RWPE1 (cell line): Measurements from ENCODE around the gene EEF1A2.

Experiments
- CTCF ChIA-PET: fragments of 350-600 bp; sonication (Branson Sonifier 250); formaldehyde crosslinking; extraction: SDS; loops from one replicate; lab custom pipeline; 2021; lab: Yijun Ruan, JAX
- POLR2A ChIA-PET: fragments of 400-600 bp; formaldehyde crosslinking; extraction: SDS; loops from one replicate; lab custom pipeline; 2020; ENCODE audit warnings: antibody characterized with exemption; ENCODE audit not compliant: low non-redundant PET; lab: Yijun Ruan, JAX
- DNase-seq: peaks from one replicate; pipeline ENCODE4 v3.0.0; 2012; ENCODE audit warnings: low spot score
- H3K27ac ChIP-seq: fragments of 450-650 bp; 2 replicates; pipeline ENCODE4 v1.5.1; 2017
- TF ChIP-seq, protein P1 (sequence below): fragments of 450-650 bp; conservative IDR thresholded peaks from 2 replicates; pipeline ENCODE4 v1.5.1; 2017; ENCODE audit warnings: low read depth, mild to moderate bottlenecking

Gene EEF1A2

DNA sequence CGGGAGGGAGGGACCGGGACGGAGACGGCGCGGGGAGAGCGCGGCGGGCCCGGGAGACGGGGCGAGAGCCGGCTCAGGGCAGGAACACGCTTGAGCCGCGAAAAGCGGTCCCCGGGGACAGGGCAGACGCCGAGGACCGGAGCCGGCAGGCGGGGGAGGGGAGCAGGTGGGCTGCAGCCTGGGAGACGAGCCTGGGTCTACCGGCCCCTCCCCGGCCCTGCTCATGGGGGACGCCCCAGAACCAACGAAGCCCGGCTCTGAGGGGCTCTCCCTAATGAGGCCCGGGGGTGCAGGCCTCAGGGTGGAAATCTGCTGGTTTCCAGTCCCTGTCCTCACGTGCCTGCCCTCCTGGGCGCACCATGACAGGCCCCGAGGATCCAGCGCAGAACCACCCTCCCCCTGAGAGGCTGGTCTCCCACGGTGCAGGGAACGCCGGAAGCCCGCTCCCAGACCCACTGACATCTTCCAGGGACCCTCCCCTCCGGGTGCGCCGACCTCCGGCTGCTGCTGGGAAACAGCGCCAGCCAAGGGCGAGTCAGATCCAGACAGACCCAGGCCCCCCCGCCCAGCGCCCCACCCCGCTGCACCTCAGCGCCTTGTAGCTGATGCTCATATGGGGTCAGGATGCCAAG, 571 bp upstream of the EEF1A2 start:
- TF ChIP-seq, protein P1, sequence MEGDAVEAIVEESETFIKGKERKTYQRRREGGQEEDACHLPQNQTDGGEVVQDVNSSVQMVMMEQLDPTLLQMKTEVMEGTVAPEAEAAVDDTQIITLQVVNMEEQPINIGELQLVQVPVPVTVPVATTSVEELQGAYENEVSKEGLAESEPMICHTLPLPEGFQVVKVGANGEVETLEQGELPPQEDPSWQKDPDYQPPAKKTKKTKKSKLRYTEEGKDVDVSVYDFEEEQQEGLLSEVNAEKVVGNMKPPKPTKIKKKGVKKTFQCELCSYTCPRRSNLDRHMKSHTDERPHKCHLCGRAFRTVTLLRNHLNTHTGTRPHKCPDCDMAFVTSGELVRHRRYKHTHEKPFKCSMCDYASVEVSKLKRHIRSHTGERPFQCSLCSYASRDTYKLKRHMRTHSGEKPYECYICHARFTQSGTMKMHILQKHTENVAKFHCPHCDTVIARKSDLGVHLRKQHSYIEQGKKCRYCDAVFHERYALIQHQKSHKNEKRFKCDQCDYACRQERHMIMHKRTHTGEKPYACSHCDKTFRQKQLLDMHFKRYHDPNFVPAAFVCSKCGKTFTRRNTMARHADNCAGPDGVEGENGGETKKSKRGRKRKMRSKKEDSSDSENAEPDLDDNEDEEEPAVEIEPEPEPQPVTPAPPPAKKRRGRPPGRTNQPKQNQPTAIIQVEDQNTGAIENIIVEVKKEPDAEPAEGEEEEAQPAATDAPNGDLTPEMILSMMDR, result no peak
- ChIA-PET POLR2A (interaction anchor here (0.7 kb wide), 1 partner anchor 30 kb away, joined by 3 read pairs; no protein-coding TSS in a partner anchor), CTCF (no interaction called here)
- DNase-seq, result no peak
- no peak overlapping the region for H3K27ac ChIP-seq

DNA sequence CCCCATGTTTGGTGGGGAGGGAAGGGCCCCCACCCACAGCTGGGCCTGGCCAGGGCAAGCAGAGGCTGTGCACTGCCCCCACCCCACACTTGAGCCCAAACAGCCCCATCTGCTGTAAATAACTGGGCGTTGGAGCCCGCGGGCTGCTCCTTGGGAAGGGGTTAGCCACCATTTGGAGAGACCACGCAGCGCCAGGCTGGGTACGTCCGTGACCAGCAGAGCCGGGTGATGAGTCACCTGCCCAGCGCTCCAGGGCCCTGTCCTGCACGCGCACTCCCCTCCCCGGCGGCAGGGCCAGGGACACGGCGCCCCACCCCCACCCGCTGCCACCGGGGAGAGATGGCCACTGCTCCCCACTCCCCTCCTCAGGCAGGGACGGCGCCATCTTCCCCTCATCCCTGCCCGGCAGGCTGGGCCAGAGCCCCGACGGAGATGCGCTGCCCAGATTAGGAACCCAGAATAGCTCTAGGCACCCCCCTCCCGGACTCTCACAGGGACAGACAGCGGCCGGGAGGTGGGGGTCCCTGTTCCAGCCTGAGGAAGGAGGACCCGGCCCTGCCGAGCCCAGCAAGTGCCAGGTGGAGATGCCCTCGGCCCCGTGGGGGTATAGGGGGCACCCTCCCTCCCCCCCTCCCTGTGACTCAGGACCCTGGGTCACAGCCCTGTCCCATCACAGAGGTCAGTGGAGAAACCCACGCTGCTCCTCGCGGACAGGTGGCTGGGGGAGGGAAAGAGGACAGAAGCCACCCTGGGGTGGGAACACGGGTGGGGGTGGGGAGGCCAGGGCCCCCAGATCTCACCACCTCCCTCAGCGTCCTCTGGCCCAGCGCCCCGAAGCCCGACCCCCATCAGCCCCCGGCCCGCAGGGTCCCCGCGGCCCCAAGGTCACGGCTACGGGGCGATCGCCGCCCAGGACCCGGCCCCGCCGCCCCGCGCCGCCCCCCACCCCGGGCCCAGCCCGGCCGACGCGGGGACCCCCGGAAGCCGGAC, 642 bp downstream of the EEF1A2 start:
- TF ChIP-seq, protein P1, result no peak
- POLR2A ChIA-PET, result interaction anchor here (2.4 kb wide), 1 partner anchor 22 kb away, joined by 25 read pairs; the partner anchor contains the start of gene PPDPF
- no peak overlapping the region for H3K27ac ChIP-seq
- CTCF ChIA-PET, result interaction anchor here (0.7 to 0.9 kb wide), 2 partner anchors 56 to 188 kb away, joined by 4 to 5 read pairs; no protein-coding TSS in a partner anchor
- DNase-seq, result peak; percentile 69

DNA sequence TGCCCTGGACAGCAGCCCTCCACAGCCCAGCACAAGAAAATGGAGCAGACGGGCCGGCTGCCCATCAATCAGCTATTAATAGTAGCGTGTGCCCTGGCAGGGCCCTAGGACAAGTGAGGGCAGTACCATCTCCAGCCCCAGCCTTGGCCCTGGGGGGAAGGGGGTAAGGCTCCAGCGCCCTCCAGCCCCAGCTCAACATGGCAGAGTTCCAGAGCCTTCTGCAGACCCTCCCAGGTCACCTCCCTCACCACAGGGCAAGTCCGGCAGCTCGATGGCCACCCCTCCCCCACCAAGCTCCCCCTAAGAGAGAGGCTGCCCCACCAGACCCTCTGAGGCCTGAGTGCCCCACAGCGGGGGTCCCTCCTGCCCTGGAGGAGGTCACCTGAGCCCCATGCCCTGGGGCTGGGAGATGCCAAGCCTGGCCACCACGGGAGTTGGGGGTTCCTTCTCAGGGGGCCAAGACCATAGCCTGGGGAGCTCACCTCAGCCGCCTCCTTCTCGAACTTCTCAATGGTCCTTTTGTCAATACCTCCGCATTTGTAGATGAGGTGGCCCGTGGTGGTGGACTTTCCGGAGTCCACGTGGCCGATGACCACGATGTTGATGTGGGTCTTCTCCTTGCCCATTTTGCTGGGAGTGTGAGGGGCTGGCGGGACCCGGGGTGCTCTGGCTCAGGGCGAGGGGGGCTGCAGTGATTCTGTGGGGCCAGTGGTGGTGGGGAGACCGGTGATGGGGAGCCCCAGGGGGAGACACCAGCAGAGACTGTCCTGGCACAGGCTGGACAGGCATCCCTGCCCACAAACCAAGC, 1.5 kb downstream of the EEF1A2 start:
- POLR2A ChIA-PET, result interaction anchor here (0.6 to 2.4 kb wide), 3 partner anchors 23 to 245 kb away, joined by 3 to 25 read pairs (median 6); partner anchors contain the start of gene PPDPF
- TF ChIP-seq, protein P1, result no peak
- H3K27ac ChIP-seq, result no peak overlapping the region
- CTCF ChIA-PET, result interaction anchor here (0.6 to 2.0 kb wide), 19 partner anchors 9 to 687 kb away, joined by 3 to 20 read pairs (median 5); partner anchors contain the start of gene PPDPF
- DNase-seq, result no peak

DNA sequence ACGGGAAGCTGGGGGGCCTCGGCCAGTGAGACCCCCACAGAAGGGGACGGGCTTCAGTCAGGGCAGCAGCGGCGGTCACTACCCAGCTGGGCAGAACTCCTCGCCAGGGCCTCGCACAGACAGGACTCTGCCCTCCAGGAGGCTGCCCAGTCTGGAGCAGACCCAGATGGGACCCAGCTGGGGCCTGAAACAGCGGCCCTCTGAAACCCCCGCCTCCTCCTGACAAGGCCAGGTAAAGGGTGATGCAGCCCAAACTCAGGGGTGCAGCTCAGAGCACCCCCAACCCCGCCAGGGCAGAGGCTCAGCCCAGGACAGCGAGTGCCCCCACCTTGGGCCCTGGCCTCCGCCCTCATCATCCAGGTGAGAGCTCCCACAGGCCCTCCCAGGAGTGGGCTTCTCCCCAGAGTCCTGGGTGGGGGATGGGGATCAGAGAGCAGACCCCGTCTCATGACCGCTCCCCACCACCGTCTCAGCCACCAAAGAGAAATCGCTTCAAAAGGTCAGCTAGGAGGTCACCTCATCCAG, 2.2 kb downstream of the EEF1A2 start:
- DNase-seq, result no peak
- ChIA-PET POLR2A (interaction anchor here (0.6 to 2.4 kb wide), 6 partner anchors 24 to 244 kb away, joined by 3 to 25 read pairs (median 4); partner anchors contain the start of genes GMEB2 and PPDPF), CTCF (interaction anchor here (0.5 to 2.0 kb wide), 37 partner anchors 8 to 866 kb away, joined by 3 to 20 read pairs (median 4); partner anchors contain the start of genes PPDPF and PTK6)
- TF ChIP-seq, protein P1, result no peak
- peak overlapping the region; percentile 6; the same call in 1 of the 2 replicates for H3K27ac ChIP-seq

DNA sequence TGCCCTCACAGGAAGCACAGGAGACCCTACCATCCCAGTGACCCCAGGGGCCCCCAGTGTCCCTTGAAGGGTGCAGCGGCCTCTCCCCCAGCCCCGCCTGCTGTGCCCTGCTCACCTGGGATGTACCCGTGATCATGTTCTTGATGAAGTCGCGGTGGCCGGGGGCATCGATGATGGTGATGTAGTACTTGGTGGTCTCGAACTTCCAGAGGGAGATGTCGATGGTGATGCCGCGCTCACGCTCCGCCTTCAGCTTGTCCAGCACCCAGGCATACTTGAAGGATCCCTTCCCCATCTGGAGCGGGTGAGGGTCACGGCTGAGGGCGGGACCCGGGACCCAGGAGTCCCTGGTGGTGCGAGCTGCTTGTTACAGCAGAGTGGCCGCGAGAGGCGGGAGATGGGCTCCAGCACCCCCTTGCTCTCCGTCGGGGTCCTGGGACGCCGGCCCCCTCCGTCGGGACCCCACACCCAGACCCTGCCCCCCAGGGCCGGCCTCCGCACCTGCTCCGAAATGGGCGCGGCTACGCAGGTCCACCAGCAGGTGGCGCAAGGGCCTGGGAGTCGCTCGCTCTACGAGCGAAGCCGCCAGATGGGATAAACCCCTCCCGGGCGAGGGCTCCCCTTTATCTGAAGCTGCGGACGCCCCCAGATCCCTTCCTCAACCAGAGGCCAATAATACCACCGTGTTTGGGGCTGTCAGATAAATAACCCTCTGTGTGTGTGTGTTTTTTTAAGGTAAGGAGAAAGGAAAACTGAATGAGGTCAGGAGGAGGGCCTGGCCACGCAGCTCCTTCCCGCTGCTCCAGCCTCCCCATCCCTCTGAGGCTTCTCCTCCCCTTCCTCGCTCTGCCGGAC, 2.9 kb downstream of the EEF1A2 start:
- POLR2A ChIA-PET, result interaction anchor here (0.6 to 2.4 kb wide), 4 partner anchors 24 to 131 kb away, joined by 3 to 25 read pairs (median 4); partner anchors contain the start of genes GMEB2 and PPDPF
- CTCF ChIA-PET, result interaction anchor here (0.5 to 2.0 kb wide), 35 partner anchors 9 to 865 kb away, joined by 3 to 20 read pairs (median 4); partner anchors contain the start of genes PPDPF and PTK6
- peak overlapping the region; percentile 6; the same call in 1 of the 2 replicates for H3K27ac ChIP-seq
- peak; percentile 84 for DNase-seq
- TF ChIP-seq, protein P1, result peak; percentile 100
